A549 (cell line): Measurements from ENCODE around the gene EED. TPM values are rescaled to one million over a fixed set of nuclear protein-coding genes. Genes with fewer than 3 reads are reported as not detected.

Experiments used
- ATAC-seq, 2 experiments: fragments of 200-7000 bp in 1 of 2; fragments of >200 bp in 1 of 2; cut with Nextera tagmentation in 1 of 2; cut with Tn5 transposase in 1 of 2; 3 replicates each; pipeline versions ENCODE4 v1.8.0 to v1.9.1; 2018 to 2020; ENCODE audit warnings: mild to moderate bottlenecking in 1 of 2, moderate library complexity in 1 of 2
- CTCF ChIA-PET: fragments of 300-600 bp; sonication (Branson Sonifier 250); formaldehyde crosslinking; extraction: SDS; loops from one replicate; lab custom pipeline; 2021; ENCODE audit warnings: antibody characterized with exemption, inconsistent platforms; lab: Yijun Ruan, JAX
- POLR2A ChIA-PET: fragments of 350-600 bp; formaldehyde crosslinking; extraction: SDS; loops from one replicate; lab custom pipeline; 2021; ENCODE audit warnings: antibody characterized with exemption, inconsistent platforms; lab: Yijun Ruan, JAX
- DNase-seq, 2 experiments: peaks; one replicate each; pipeline versions ENCODE4 v3.0.0 to v3.0.0-alpha.2; 2011 to 2016; ENCODE audit warnings: low read depth in 1 of 2, low spot score in 1 of 2
- FAIRE-seq: peaks from 2 replicates; lab custom pipeline; 2011; peaks lifted over from hg19 to GRCh38; lab: Jason Lieb, UNC
- H3K27ac ChIP-seq, 2 experiments: fragments of >200 bp; sonication (Bioruptor Twin); formaldehyde crosslinking; 3 replicates each; pipeline ENCODE4 v1.5.1; 2016 to 2017
- H3K4me1 ChIP-seq: fragments of >200 bp; sonication (Bioruptor Twin); formaldehyde crosslinking; 3 replicates; pipeline ENCODE4 v1.6.1; 2016
- H3K4me2 ChIP-seq: fragments of >200 bp; sonication (Bioruptor Twin); formaldehyde crosslinking; 3 replicates; pipeline ENCODE4 v1.6.1; 2016
- H3K4me3 ChIP-seq: fragments of >200 bp; sonication (Bioruptor Twin); formaldehyde crosslinking; 3 replicates; pipeline ENCODE4 v1.5.1; 2016
- H3K9me3 ChIP-seq: fragments of >200 bp; sonication (Bioruptor Twin); formaldehyde crosslinking; 3 replicates; pipeline ENCODE4 v1.6.1; 2016
- CEBPB ChIP-seq, 2 experiments: fragments of >200 bp in 1 of 2; sonication (Bioruptor Twin) in 1 of 2; formaldehyde crosslinking in 1 of 2; IDR thresholded peaks; 2 replicates each; pipeline ENCODE4 v1.6.1; 2012 to 2016
- EP300 ChIP-seq, 2 experiments: fragments of >200 bp; sonication (Bioruptor Twin); formaldehyde crosslinking; IDR thresholded peaks; 2 replicates in 1 of 2; 3 replicates in 1 of 2; pipeline ENCODE4 v1.6.1; 2016 to 2017
- FOSL2 ChIP-seq, 2 experiments: fragments of 450-650 bp in 1 of 2; fragments of >200 bp in 1 of 2; sonication (Bioruptor Twin) in 1 of 2; formaldehyde crosslinking; IDR thresholded peaks; 2 replicates each; pipeline versions ENCODE4 v1.5.0 to v1.6.1; 2016 to 2020; ENCODE audit warnings: mild to moderate bottlenecking in 1 of 2, moderate library complexity in 1 of 2
- HEYL ChIP-seq: fragments of 250-450 bp; sonication (Bioruptor Pico); IDR thresholded peaks from 2 replicates; pipeline ENCODE4 v1.8.0; 2021; ENCODE audit warnings: mild to moderate bottlenecking, moderate library complexity
- HOXA7 ChIP-seq: fragments of 250-450 bp; sonication (Bioruptor Pico); IDR thresholded peaks from 2 replicates; pipeline ENCODE4 v1.5.0; 2020; ENCODE audit warnings: mild to moderate bottlenecking, moderate library complexity
- MAFK ChIP-seq: fragments of 450-650 bp; IDR thresholded peaks from 2 replicates; pipeline ENCODE4 v1.6.1; 2014; ENCODE audit not compliant: partially characterized antibody
- MYC ChIP-seq: IDR thresholded peaks from 2 replicates; pipeline ENCODE4 v1.6.1; 2012; ENCODE audit warnings: mild to moderate bottlenecking, inconsistent platforms, low read length, improper control_type of control experiment, borderline replicate concordance
- NFE2L2 ChIP-seq: fragments of 150-350 bp; conservative IDR thresholded peaks from 2 replicates; pipeline ENCODE4 v1.6.1; 2014; ENCODE audit warnings: low read length
- PHF8 ChIP-seq: fragments of 200-600 bp; sonication (generic); IDR thresholded peaks from 2 replicates; pipeline ENCODE4 v1.6.1; 2016; ENCODE audit warnings: low read depth, mild to moderate bottlenecking, antibody characterized with exemption, moderate library complexity, borderline replicate concordance
- POLR2AphosphoS2 ChIP-seq: conservative IDR thresholded peaks from 2 replicates; pipeline ENCODE4 v1.6.1; 2012; ENCODE audit warnings: low read length, improper control_type of control experiment, inconsistent platforms
- RAD21 ChIP-seq, 2 experiments: fragments of >200 bp in 1 of 2; sonication (Bioruptor Twin) in 1 of 2; formaldehyde crosslinking in 1 of 2; IDR thresholded peaks in 1 of 2; conservative IDR thresholded peaks in 1 of 2; 2 replicates in 1 of 2; 3 replicates in 1 of 2; pipeline ENCODE4 v1.6.1; 2012 to 2018; ENCODE audit warnings: inconsistent platforms in 1 of 2
- RARB ChIP-seq: fragments of 250-450 bp; sonication (Bioruptor Pico); IDR thresholded peaks from 2 replicates; pipeline ENCODE4 v1.8.0; 2021; ENCODE audit warnings: mild to moderate bottlenecking, moderate library complexity
- RCOR1 ChIP-seq: fragments of 150-350 bp; IDR thresholded peaks from 2 replicates; pipeline ENCODE4 v1.6.1; 2014; ENCODE audit warnings: antibody characterized with exemption, low read length, low read depth
- SMC3 ChIP-seq: fragments of >200 bp; sonication (Bioruptor Twin); formaldehyde crosslinking; IDR thresholded peaks from 3 replicates; pipeline ENCODE4 v1.6.1; 2018; ENCODE audit warnings: inconsistent platforms
- TFCP2L1 ChIP-seq: fragments of 250-450 bp; sonication (Bioruptor Pico); IDR thresholded peaks from 2 replicates; pipeline ENCODE4 v1.5.0; 2021; ENCODE audit warnings: mild to moderate bottlenecking
- TP53 ChIP-seq: fragments of 250-450 bp; sonication (Bioruptor Pico); IDR thresholded peaks from 2 replicates; pipeline ENCODE4 v1.5.0; 2021; ENCODE audit warnings: mild to moderate bottlenecking, moderate library complexity
- ZC3H11A ChIP-seq: fragments of 450-650 bp; IDR thresholded peaks from 2 replicates; pipeline ENCODE4 v1.6.1; 2014; ENCODE audit warnings: antibody characterized with exemption, mild to moderate bottlenecking
- ZFP36 ChIP-seq: fragments of 450-650 bp; IDR thresholded peaks from 2 replicates; pipeline ENCODE4 v1.6.1; 2014; ENCODE audit warnings: borderline replicate concordance; ENCODE audit not compliant: partially characterized antibody
- WGBS: methylation state at CpG from one replicate; pipeline ENCODE4 v1.1.6; 2017; ENCODE audit errors: missing lambda C conversion rate; 5-methylcytosine and 5-hydroxymethylcytosine counted together
- polyA plus RNA-seq, 4 experiments: library from polyadenylated mRNA; depleted of rRNA in 3 of 4; stranded (reverse); fragments of >200 nt; fragmentation: RNase III in 1 of 4; extraction: RNeasy Plus Mini Kit Qiagen cat#74134 plus additional on column Dnase treatment in 1 of 4; gene quantifications; 2 replicates in 3 of 4; 3 replicates in 1 of 4; pipeline ENCODE4 v1.2.3, GENCODE V29; 2011 to 2017
- TF ChIP-seq, protein P1 (sequence below): fragments of >200 bp; sonication (Bioruptor Twin); formaldehyde crosslinking; IDR thresholded peaks from 2 replicates; pipeline ENCODE4 v1.6.1; 2016
- TF ChIP-seq, protein P2 (sequence below): IDR thresholded peaks from 2 replicates; pipeline ENCODE4 v1.6.1; 2012
- TF ChIP-seq, protein P3 (sequence below): fragments of >200 bp; sonication (Bioruptor Twin); formaldehyde crosslinking; IDR thresholded peaks from 3 replicates; pipeline ENCODE4 v1.5.1; 2016
- TF ChIP-seq, protein P4 (sequence below): fragments of 250-450 bp; sonication (Bioruptor Pico); IDR thresholded peaks from 2 replicates; pipeline ENCODE4 v1.5.0; 2020; ENCODE audit warnings: low read depth, mild to moderate bottlenecking, moderate library complexity

EED gene
- polyA plus RNA-seq, 2 of the 4 experiments (the other 2 are of a cell fraction): 33.0 to 43.6 TPM

DNA sequence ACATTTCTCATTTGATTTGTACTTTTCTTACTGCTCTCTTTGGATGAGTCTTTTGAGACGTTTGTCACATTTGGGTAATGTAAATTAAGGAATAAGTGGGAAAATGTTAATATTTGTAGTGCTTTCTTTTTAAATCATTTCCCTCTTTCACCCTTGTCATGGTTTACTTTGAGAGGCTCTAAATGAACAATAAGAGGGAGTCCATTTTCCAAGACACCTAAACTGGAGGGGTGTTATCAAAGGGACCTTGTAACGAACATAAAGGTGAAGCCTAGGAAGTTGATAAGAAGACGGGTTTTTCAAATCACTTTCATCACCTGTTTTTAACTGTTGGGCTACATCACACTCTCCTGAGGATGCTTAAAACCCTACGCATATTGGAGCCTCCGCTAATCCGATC lies 12.1 kb downstream of the EED start:
- ATAC-seq (no peak), DNase-seq (no peak), FAIRE-seq (no peak)
- Histone ChIP-seq H3K27ac (no peak overlapping the region), H3K4me1 (no peaks in the 10 kb centered on the region), H3K9me3 (no peaks in the 10 kb centered on the region), H3K4me2 (no peak overlapping the region), H3K4me3 (no peak overlapping the region)
- ChIA-PET CTCF (interaction anchor here (1.2 kb wide), 1 partner anchor 401 kb away, joined by 3 read pairs; the partner anchor contains the start of gene CCDC83), POLR2A (interaction anchor here (0.7 kb wide), 1 partner anchor 781 kb away, joined by 4 read pairs; the partner anchor contains the start of gene TMEM135)
- 61% methylated on average over 6 of the region's 6 CpGs for WGBS
- TF ChIP-seq TFCP2L1 (CRISPR knock-in tag): no peak
- no peak for TF ChIP-seq HEYL (CRISPR knock-in tag)
- TF ChIP-seq FOSL2 (IDR thresholded peaks at IDR 0.05): no peak
- TF ChIP-seq FOSL2 (CRISPR knock-in tag; IDR thresholded peaks at IDR 0.05): no peak
- no peak for TF ChIP-seq CEBPB (IDR thresholded peaks at IDR 0.05)
- TF ChIP-seq, protein P1, sequence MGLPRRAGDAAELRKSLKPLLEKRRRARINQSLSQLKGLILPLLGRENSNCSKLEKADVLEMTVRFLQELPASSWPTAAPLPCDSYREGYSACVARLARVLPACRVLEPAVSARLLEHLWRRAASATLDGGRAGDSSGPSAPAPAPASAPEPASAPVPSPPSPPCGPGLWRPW: no peak
- TF ChIP-seq RCOR1: no peak
- TF ChIP-seq TP53 (CRISPR knock-in tag): no peak
- no peak for TF ChIP-seq RARB
- no peak for TF ChIP-seq ZFP36
- no peak for TF ChIP-seq HOXA7 (CRISPR knock-in tag)
- TF ChIP-seq, protein P2, sequence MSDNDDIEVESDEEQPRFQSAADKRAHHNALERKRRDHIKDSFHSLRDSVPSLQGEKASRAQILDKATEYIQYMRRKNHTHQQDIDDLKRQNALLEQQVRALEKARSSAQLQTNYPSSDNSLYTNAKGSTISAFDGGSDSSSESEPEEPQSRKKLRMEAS: no peak
- no peak for TF ChIP-seq SMC3
- no peak for TF ChIP-seq MAFK
- TF ChIP-seq ZC3H11A: no peak
- TF ChIP-seq NFE2L2: no peak
- no peak for TF ChIP-seq POLR2AphosphoS2
- TF ChIP-seq, protein P3, sequence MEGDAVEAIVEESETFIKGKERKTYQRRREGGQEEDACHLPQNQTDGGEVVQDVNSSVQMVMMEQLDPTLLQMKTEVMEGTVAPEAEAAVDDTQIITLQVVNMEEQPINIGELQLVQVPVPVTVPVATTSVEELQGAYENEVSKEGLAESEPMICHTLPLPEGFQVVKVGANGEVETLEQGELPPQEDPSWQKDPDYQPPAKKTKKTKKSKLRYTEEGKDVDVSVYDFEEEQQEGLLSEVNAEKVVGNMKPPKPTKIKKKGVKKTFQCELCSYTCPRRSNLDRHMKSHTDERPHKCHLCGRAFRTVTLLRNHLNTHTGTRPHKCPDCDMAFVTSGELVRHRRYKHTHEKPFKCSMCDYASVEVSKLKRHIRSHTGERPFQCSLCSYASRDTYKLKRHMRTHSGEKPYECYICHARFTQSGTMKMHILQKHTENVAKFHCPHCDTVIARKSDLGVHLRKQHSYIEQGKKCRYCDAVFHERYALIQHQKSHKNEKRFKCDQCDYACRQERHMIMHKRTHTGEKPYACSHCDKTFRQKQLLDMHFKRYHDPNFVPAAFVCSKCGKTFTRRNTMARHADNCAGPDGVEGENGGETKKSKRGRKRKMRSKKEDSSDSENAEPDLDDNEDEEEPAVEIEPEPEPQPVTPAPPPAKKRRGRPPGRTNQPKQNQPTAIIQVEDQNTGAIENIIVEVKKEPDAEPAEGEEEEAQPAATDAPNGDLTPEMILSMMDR: no peak
- no peak for TF ChIP-seq RAD21 (conservative IDR thresholded peaks at IDR 0.05 in 1 of 2, IDR thresholded peaks at IDR 0.05 in 1 of 2)

DNA sequence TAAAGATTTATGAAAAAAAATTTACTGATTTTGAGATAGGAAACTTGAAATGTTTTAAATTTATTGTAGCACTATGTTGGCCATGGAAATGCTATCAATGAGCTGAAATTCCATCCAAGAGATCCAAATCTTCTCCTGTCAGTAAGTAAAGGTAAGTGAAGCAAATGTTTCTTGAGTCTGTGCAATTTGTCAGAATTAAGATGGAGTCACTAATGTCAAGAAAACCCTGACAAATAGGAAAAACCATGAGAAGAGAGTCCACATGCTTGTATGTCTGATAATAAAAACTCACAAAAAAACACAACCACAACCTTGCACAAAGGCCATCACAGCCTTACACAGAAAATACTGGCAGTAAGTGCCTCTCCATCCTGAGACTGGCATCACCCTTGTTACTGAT lies 12.9 kb downstream of the EED start:
- ChIA-PET CTCF (interaction anchor here (0.6 kb wide), 1 partner anchor 39 kb away, joined by 5 read pairs; no protein-coding TSS in a partner anchor), POLR2A (interaction anchor here (0.7 kb wide), 1 partner anchor 780 kb away, joined by 4 read pairs; the partner anchor contains the start of gene TMEM135)
- TF ChIP-seq, protein P1: no peak
- TF ChIP-seq, protein P4, sequence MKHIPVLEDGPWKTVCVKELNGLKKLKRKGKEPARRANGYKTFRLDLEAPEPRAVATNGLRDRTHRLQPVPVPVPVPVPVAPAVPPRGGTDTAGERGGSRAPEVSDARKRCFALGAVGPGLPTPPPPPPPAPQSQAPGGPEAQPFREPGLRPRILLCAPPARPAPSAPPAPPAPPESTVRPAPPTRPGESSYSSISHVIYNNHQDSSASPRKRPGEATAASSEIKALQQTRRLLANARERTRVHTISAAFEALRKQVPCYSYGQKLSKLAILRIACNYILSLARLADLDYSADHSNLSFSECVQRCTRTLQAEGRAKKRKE (CRISPR knock-in tag): 0 out of 2 replicates have a peak, but pooled peaks have one; percentile 70

DNA sequence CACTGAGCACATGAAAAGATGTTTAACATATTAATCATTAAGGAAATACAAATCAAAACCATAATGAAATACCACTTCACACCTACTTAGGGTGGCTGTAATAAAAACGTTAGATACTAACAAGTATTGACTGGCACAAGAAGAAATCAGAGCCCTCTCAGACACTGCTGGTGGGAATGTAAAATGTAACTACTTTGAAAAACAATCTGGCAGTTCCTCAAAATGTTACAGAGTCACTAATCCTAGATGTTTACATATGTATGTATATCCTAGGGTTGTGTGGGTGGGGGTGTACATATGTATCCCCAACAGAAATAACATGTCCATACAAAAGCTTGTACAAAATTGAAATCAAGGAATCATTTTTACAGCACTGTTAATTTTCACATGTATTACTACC lies 15.2 kb downstream of the EED start:
- 69% methylated on average over 1 of the region's 1 CpG for WGBS
- FAIRE-seq (no peak), DNase-seq (no peak), ATAC-seq (no peak)
- Histone ChIP-seq H3K4me1 (no peaks in the 10 kb centered on the region), H3K27ac (no peak overlapping the region), H3K9me3 (no peaks in the 10 kb centered on the region), H3K4me3 (no peak overlapping the region), H3K4me2 (no peak overlapping the region)
- POLR2A ChIA-PET: no interaction called here
- CTCF ChIA-PET: interaction anchor here (0.8 to 2.6 kb wide), 4 partner anchors 15 to 405 kb away, joined by 3 to 7 read pairs (median 6); partner anchors contain the start of gene CCDC83
- TF ChIP-seq PHF8: no peak
- TF ChIP-seq FOSL2 (IDR thresholded peaks at IDR 0.05): no peak
- TF ChIP-seq FOSL2 (CRISPR knock-in tag; IDR thresholded peaks at IDR 0.05): no peak
- TF ChIP-seq, protein P2: no peak
- no peak for TF ChIP-seq MYC
- TF ChIP-seq ZC3H11A: no peak
- no peak for TF ChIP-seq HEYL (CRISPR knock-in tag)
- TF ChIP-seq, protein P3: no peak
- no peak for TF ChIP-seq EP300 (IDR thresholded peaks at IDR 0.05)

More for the DNA sequence above, 12.9 kb downstream of the EED start:
- no peaks in the 10 kb centered on the region for H3K4me1 ChIP-seq
- H3K27ac ChIP-seq: no peak overlapping the region
- ATAC-seq (no peak), DNase-seq (no peak), FAIRE-seq (no peak)
- H3K9me3 ChIP-seq: no peaks in the 10 kb centered on the region
- no peak overlapping the region for H3K4me3 ChIP-seq
- H3K4me2 ChIP-seq: no peak overlapping the region
